Karpas-422 (cell line): ENCODE measurements around the gene RPUSD1. TPM values are rescaled to one million over a fixed set of nuclear protein-coding genes. Genes with fewer than 3 reads are reported as not detected.

Source experiments
- DNase-seq: peaks from one replicate; pipeline ENCODE4 v3.0.0-alpha.2; 2015
- H2AFZ ChIP-seq: fragments of 200-600 bp; sonication (generic); 2 replicates; pipeline ENCODE4 v1.6.1; 2014; ENCODE audit warnings: antibody characterized with exemption, low read length, mixed read lengths
- H3K27ac ChIP-seq: fragments of 200-600 bp; sonication (generic); 2 replicates; pipeline ENCODE4 v1.5.1; 2014; ENCODE audit warnings: mild to moderate bottlenecking, low read length, moderate library complexity
- H3K27me3 ChIP-seq: fragments of 200-600 bp; sonication (generic); 2 replicates; pipeline ENCODE4 v1.6.1; 2014; ENCODE audit warnings: low read length, mixed read lengths
- H3K36me3 ChIP-seq: fragments of 200-600 bp; sonication (generic); 2 replicates; pipeline ENCODE4 v1.6.1; 2014; ENCODE audit warnings: low read length, mixed read lengths; ENCODE audit not compliant: insufficient read depth
- H3K4me1 ChIP-seq: fragments of 200-600 bp; sonication (generic); 2 replicates; pipeline ENCODE4 v1.6.1; 2014; ENCODE audit warnings: mild to moderate bottlenecking, low read length, mixed read lengths
- H3K4me2 ChIP-seq: fragments of 200-600 bp; sonication (generic); 2 replicates; pipeline ENCODE4 v1.6.1; 2014; ENCODE audit warnings: low read length, low read depth, mild to moderate bottlenecking; ENCODE audit not compliant: poor library complexity, severe bottlenecking
- H3K4me3 ChIP-seq: fragments of 200-600 bp; sonication (generic); 2 replicates; pipeline ENCODE4 v1.5.1; 2014; ENCODE audit warnings: mild to moderate bottlenecking, antibody characterized with exemption, low read length, mixed read lengths
- H3K79me2 ChIP-seq: fragments of 200-600 bp; sonication (generic); 2 replicates; pipeline ENCODE4 v1.6.1; 2014; ENCODE audit warnings: mild to moderate bottlenecking, low read length, mixed read lengths
- H3K9ac ChIP-seq: fragments of 200-600 bp; sonication (generic); 2 replicates; pipeline ENCODE4 v1.6.0; 2014; ENCODE audit warnings: low read length
- H3K9me2 ChIP-seq: fragments of 200-600 bp; sonication (generic), shearing (Covaris generic); replicated peaks from 2 replicates; pipeline ENCODE4 v1.6.0; 2014; ENCODE audit warnings: mild to moderate bottlenecking, low read length, moderate library complexity; ENCODE audit not compliant: insufficient read depth
- H3K9me3 ChIP-seq: fragments of 300-700, 200-600 bp; sonication (generic); 2 replicates; pipeline ENCODE4 v1.6.1; 2014; ENCODE audit warnings: low read length, mixed read lengths
- H4K20me1 ChIP-seq: fragments of 200-600 bp; sonication (generic); 2 replicates; pipeline ENCODE4 v1.6.1; 2014; ENCODE audit warnings: mild to moderate bottlenecking, antibody characterized with exemption, low read length, low read depth; ENCODE audit not compliant: insufficient read depth
- total RNA-seq: library from RNA; depleted of rRNA; stranded (reverse); fragments of >200 nt; shearing (Covaris generic); gene quantifications from 2 replicates; pipeline ENCODE4 v1.2.3, GENCODE V29; 2014; ENCODE audit warnings: low replicate concordance

Gene RPUSD1
- total RNA-seq, 1 experiment from 2014 or later, result 26.6 TPM

DNA sequence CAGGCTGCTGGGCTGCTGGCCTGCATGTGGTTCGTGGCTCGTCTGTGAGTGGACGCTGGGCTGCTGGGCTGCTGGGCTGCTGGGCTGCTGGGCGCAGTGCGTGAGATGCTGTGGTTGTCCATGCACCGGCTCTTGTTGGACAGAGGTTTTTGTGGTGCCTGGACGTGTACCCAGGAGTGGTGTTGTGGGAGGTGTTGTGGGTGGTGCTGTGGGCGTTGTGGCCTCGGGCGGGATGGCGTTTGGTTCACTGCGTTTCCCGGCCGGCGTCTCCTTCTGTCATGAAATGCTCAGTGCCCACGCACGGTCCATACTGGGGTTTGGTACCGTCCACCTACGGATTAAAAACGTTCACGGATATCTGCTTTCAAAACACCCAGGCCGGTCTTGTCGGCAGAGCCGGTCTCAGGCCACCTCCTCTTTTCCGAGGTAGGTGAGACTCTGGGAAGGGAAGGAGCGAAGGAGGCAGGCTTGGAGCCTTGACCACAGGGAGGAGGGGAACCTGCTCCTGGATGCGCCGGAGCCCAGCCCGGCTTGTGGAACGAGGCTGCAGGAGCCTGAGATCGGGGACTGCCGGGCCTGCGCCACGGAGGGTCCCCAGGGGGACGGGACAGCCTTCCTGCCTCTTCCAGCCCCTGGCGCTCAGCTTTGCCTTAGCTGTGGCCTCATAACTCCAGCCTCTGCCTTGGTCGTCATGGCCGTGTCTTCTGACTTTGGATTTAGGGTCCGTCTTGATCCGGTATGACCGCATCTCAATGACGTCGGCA, 42.1 kb upstream of the RPUSD1 start:
- Histone ChIP-seq H3K4me3 (no peak overlapping the region), H3K4me2 (no peak overlapping the region), H4K20me1 (no peaks in the 10 kb centered on the region), H3K79me2 (no peaks in the 10 kb centered on the region), H3K4me1 (no peaks in the 10 kb centered on the region), H3K27ac (no peak overlapping the region), H2AFZ (no peak overlapping the region), H3K9me2 (no peaks in the 10 kb centered on the region), H3K36me3 (no peaks in the 10 kb centered on the region), H3K9ac (no peak overlapping the region), H3K27me3 (no peaks in the 10 kb centered on the region), H3K9me3 (no peaks in the 10 kb centered on the region)
- DNase-seq, result no peak

GRCh38 chr16:828891-829290, 40.7 kb upstream of the RPUSD1 start:
- Histone ChIP-seq H3K4me1 (no peaks in the 10 kb centered on the region), H3K9me3 (no peaks in the 10 kb centered on the region), H3K27me3 (no peaks in the 10 kb centered on the region), H3K9ac (no peak overlapping the region), H3K36me3 (no peaks in the 10 kb centered on the region), H3K79me2 (no peaks in the 10 kb centered on the region), H2AFZ (no peak overlapping the region), H3K4me2 (no peak overlapping the region), H4K20me1 (no peaks in the 10 kb centered on the region), H3K9me2 (no peaks in the 10 kb centered on the region), H3K27ac (no peak overlapping the region), H3K4me3 (no peak overlapping the region)
- no peak for DNase-seq

- DNase-seq, result no peak
- H3K27ac ChIP-seq, result no peak overlapping the region
These were observed 39.3 kb upstream of the RPUSD1 start for GRCh38 chr16:827513-827912.

GRCh38 chr16:825341-826061, 37.3 kb upstream of the RPUSD1 start:
- Histone ChIP-seq H2AFZ (no peak overlapping the region), H3K79me2 (no peaks in the 10 kb centered on the region), H3K27ac (no peak overlapping the region), H3K36me3 (no peaks in the 10 kb centered on the region), H3K9ac (no peak overlapping the region), H3K4me1 (no peaks in the 10 kb centered on the region), H3K9me2 (no peaks in the 10 kb centered on the region), H3K9me3 (no peaks in the 10 kb centered on the region), H3K4me3 (no peak overlapping the region), H4K20me1 (no peaks in the 10 kb centered on the region), H3K27me3 (no peaks in the 10 kb centered on the region), H3K4me2 (no peak overlapping the region)
- no peak for DNase-seq

More at GRCh38 chr16:827513-827912, 39.3 kb upstream of the RPUSD1 start:
- Histone ChIP-seq H3K4me2 (no peak overlapping the region), H3K4me1 (no peaks in the 10 kb centered on the region), H3K27me3 (no peaks in the 10 kb centered on the region), H3K4me3 (no peak overlapping the region), H3K36me3 (no peaks in the 10 kb centered on the region), H3K9ac (no peak overlapping the region), H2AFZ (no peak overlapping the region), H3K9me2 (no peaks in the 10 kb centered on the region), H4K20me1 (no peaks in the 10 kb centered on the region), H3K9me3 (no peaks in the 10 kb centered on the region), H3K79me2 (no peaks in the 10 kb centered on the region)

DNA sequence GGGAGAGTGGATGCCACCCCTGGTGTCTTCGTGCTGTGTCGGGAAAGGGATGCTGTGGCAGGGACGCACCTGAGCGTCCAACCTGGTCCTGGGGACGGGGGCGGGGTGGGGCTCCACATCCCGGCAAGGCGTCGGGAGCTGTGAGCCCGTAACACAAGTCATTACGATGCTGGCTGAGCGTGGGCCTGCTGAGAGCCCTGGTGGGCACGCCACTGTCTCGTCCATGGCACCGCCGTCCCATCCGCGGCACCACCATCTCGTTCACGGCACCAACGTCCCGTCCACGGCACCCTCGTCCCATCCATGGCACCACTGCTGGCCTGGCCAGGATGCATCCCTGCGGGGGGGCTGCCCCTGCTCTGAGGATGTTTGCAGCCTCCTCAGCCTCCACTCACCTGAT, 36.4 kb upstream of the RPUSD1 start:
- Histone ChIP-seq H2AFZ (no peak overlapping the region), H3K4me2 (no peak overlapping the region), H3K9me3 (no peaks in the 10 kb centered on the region), H3K9ac (no peak overlapping the region), H3K9me2 (no peaks in the 10 kb centered on the region), H3K36me3 (no peaks in the 10 kb centered on the region), H3K4me1 (no peaks in the 10 kb centered on the region), H3K27ac (no peak overlapping the region), H3K4me3 (no peak overlapping the region), H3K79me2 (no peaks in the 10 kb centered on the region), H4K20me1 (no peaks in the 10 kb centered on the region), H3K27me3 (no peaks in the 10 kb centered on the region)
- DNase-seq, result no peak

DNA sequence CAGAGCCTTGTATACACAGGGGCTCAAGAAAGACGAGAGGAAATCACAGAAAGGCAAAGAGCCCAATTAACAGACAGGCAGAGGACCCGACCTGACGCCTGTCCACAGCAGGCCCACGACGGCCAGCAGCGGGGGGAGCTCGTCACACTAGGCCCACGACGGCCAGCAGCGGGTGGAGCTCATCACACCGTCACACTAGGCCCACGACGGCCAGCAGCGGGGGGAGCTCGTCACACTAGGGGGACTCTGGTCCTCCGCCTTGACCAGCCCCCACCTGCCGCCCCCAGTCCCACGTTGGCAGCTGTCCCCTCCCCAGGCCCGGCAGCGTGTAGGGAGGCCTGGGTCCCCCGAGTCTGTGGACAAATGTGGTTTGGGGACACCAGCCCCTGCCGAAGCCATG, 36.0 kb upstream of the RPUSD1 start:
- H3K9ac ChIP-seq, result no peak overlapping the region
- no peaks in the 10 kb centered on the region for H3K9me2 ChIP-seq
- DNase-seq, result no peak
- H4K20me1 ChIP-seq, result no peaks in the 10 kb centered on the region
- H3K27ac ChIP-seq, result no peak overlapping the region
- H3K4me1 ChIP-seq, result no peaks in the 10 kb centered on the region
- no peak overlapping the region for H3K4me2 ChIP-seq
- H3K4me3 ChIP-seq, result no peak overlapping the region
- no peaks in the 10 kb centered on the region for H3K36me3 ChIP-seq
- H3K9me3 ChIP-seq, result no peaks in the 10 kb centered on the region
- no peaks in the 10 kb centered on the region for H3K27me3 ChIP-seq
- H3K79me2 ChIP-seq, result no peaks in the 10 kb centered on the region
- H2AFZ ChIP-seq, result no peak overlapping the region

- Histone ChIP-seq H3K27ac (no peak overlapping the region), H3K9me3 (no peaks in the 10 kb centered on the region), H3K36me3 (no peaks in the 10 kb centered on the region), H3K27me3 (no peaks in the 10 kb centered on the region), H3K79me2 (no peaks in the 10 kb centered on the region), H3K4me2 (no peak overlapping the region), H3K4me1 (no peaks in the 10 kb centered on the region), H2AFZ (no peak overlapping the region), H3K9me2 (no peaks in the 10 kb centered on the region), H3K4me3 (no peak overlapping the region), H4K20me1 (no peaks in the 10 kb centered on the region), H3K9ac (no peak overlapping the region)
- DNase-seq, result no peak
These were observed 34.7 kb upstream of the RPUSD1 start for GRCh38 chr16:822909-823297.

DNA sequence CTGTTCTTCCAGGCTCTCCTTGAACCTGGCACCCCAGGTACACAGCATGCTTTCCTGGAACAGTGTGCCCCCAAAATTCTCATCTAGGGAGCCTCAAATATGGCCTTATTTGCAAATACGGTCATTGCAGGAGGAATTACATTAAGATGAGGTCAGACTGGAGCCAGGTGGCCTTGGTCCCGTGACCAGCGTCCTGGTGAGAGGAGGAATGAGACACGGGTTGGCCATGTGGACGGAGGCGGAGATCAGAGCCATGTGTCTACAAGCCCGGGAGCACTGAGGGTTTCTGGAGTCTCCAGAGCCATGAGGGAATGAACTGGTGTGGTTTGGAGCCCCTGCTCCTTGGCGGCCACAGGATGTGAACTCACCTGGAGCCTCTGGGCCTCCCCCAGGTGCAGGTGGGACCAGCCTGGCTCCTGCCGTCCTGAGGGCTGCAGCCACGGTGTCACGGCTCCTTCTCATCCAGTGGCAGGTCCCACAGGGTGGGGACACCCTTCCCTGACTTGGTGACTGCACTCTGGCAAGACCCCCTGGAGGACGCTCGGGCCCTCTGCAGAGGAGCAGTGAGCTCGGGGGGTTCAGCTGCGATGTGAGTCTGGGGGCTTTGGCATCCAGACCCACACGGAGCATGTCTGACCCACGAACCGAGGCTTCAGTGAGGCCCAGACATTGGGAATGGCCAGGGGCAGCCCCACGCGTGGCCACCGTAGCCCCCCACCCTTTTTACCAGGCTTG, 34.2 kb upstream of the RPUSD1 start:
- no peak overlapping the region for H3K4me3 ChIP-seq
- no peak overlapping the region for H3K4me2 ChIP-seq
- H3K9me3 ChIP-seq, result no peaks in the 10 kb centered on the region
- H3K27me3 ChIP-seq, result no peaks in the 10 kb centered on the region
- no peak overlapping the region for H2AFZ ChIP-seq
- no peaks in the 10 kb centered on the region for H3K4me1 ChIP-seq
- H3K27ac ChIP-seq, result no peak overlapping the region
- H3K36me3 ChIP-seq, result no peaks in the 10 kb centered on the region
- no peaks in the 10 kb centered on the region for H3K9me2 ChIP-seq
- no peak for DNase-seq
- H3K79me2 ChIP-seq, result no peaks in the 10 kb centered on the region
- no peak overlapping the region for H3K9ac ChIP-seq
- H4K20me1 ChIP-seq, result no peaks in the 10 kb centered on the region
